GM12892 (cell line): ENCODE measurements around the gene NACC1.

Experiments
- POLR2A ChIP-seq: IDR thresholded peaks from 2 replicates; pipeline ENCODE4 v1.6.1; 2011; ENCODE audit warnings: low read depth, low read length, control low read depth
- POLR2AphosphoS5 ChIP-seq: IDR thresholded peaks from 2 replicates; pipeline ENCODE4 v1.6.1; 2011; ENCODE audit warnings: low read depth, low read length, control low read depth
- TAF1 ChIP-seq: IDR thresholded peaks from 2 replicates; pipeline ENCODE4 v1.6.1; 2011; ENCODE audit warnings: low read depth, mild to moderate bottlenecking, control low read depth, low read length, borderline replicate concordance

DNA sequence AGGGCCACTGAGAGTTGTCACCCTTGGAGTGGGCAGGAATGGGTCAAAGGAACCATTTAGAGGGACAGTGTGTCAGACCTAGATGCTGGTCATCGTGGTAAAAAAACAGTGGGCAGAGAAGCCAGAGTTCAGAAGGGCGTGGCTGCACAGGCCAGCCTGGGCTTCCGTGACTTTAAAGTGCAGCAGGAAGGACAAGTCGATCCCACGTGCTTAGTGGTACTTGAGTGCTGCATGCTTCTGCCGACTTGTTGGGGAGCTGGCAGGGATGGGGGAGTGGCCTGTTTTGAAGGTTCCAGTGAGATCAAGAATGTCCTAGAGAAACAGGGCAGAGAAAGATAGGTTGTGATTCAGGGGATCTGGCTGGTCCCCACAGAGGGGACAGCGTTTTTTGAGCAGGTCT lies 32.4 kb upstream of the NACC1 start:
- TF ChIP-seq POLR2A (no peak), POLR2AphosphoS5 (no peak), TAF1 (no peak)
